ENCODE results near the gene CTIF. TPM values are rescaled to one million over a fixed set of nuclear protein-coding genes. Genes with fewer than 3 reads are reported as not detected.

CTIF gene
- total RNA-seq, 1 donor from 2014 or later, result 48.5 TPM

DNA sequence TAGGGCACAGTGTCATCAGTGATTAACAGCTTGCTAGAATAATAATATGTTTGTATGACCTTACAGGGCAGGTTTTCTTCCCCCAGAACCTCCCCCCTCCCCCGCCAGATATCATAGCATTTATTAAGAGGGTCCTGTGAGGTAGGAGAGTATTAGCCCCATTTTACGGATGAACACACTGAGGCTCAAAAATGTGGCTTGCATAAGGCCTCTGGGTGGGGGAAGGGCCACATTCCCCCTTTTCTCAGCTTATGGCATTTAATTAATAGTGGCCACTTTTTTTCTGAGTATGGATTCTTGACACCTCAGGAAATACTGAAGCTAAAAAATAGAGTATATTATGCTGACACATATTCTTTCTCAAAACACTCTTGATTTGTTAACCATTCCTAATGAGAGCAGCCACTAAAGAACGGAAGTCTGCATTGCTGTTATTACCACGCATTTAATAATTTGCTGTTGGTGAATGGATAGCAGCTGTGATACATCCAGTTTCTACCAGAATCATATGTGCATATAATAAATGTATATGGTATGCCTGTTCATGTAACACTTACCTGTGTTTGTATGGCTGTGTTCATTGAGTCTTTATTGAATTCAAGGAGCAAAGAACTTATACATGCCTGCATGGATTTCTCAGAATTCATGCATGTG lies 3.0 kb downstream of the CTIF start:
- Mint-ChIP-seq H3K4me1 (ENCODE audit: unreplicated experiment) (peaks cover 48% of the 10 kb centered on the region), H3K27me3 (no peaks in the 10 kb centered on the region)

GRCh38 chr18:48542513-48543181 lies 3.8 kb downstream of the CTIF start:
- no peaks in the 10 kb centered on the region for H3K9me3 Mint-ChIP-seq
- no peak for DNase-seq (ENCODE audit: extremely low spot score, unreplicated experiment)
- peak overlapping the region; percentile 93 for H3K27ac Mint-ChIP-seq
- no peaks in the 10 kb centered on the region for H3K36me3 Mint-ChIP-seq
- peak overlapping the region; percentile 93 for H3K4me3 Mint-ChIP-seq
- H3K27me3 Mint-ChIP-seq, result no peaks in the 10 kb centered on the region
- peaks cover 56% of the 10 kb centered on the region for H3K4me1 Mint-ChIP-seq (ENCODE audit: unreplicated experiment)
- TF ChIP-seq, protein P1, sequence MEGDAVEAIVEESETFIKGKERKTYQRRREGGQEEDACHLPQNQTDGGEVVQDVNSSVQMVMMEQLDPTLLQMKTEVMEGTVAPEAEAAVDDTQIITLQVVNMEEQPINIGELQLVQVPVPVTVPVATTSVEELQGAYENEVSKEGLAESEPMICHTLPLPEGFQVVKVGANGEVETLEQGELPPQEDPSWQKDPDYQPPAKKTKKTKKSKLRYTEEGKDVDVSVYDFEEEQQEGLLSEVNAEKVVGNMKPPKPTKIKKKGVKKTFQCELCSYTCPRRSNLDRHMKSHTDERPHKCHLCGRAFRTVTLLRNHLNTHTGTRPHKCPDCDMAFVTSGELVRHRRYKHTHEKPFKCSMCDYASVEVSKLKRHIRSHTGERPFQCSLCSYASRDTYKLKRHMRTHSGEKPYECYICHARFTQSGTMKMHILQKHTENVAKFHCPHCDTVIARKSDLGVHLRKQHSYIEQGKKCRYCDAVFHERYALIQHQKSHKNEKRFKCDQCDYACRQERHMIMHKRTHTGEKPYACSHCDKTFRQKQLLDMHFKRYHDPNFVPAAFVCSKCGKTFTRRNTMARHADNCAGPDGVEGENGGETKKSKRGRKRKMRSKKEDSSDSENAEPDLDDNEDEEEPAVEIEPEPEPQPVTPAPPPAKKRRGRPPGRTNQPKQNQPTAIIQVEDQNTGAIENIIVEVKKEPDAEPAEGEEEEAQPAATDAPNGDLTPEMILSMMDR (conservative IDR thresholded peaks at IDR 0.05), result no peak

More for the DNA sequence above, 3.0 kb downstream of the CTIF start:
- Mint-ChIP-seq H3K36me3 (no peaks in the 10 kb centered on the region), H3K4me3 (peak overlapping the region; percentile 93), H3K27ac (peak overlapping the region; percentile 93), H3K9me3 (no peaks in the 10 kb centered on the region)
- TF ChIP-seq, protein P1 (conservative IDR thresholded peaks at IDR 0.05), result no peak
- no peak for DNase-seq (ENCODE audit: extremely low spot score, unreplicated experiment)

GRCh38 chr18:48543228-48543627 lies 4.4 kb downstream of the CTIF start:
- Mint-ChIP-seq H3K36me3 (no peaks in the 10 kb centered on the region), H3K27me3 (no peaks in the 10 kb centered on the region), H3K4me1 (ENCODE audit: unreplicated experiment) (peaks cover 60% of the 10 kb centered on the region), H3K9me3 (no peaks in the 10 kb centered on the region), H3K4me3 (peak overlapping the region; percentile 93), H3K27ac (peak overlapping the region; percentile 93)
- DNase-seq (ENCODE audit: extremely low spot score, unreplicated experiment), result no peak
- TF ChIP-seq, protein P1 (conservative IDR thresholded peaks at IDR 0.05), result no peak

DNA sequence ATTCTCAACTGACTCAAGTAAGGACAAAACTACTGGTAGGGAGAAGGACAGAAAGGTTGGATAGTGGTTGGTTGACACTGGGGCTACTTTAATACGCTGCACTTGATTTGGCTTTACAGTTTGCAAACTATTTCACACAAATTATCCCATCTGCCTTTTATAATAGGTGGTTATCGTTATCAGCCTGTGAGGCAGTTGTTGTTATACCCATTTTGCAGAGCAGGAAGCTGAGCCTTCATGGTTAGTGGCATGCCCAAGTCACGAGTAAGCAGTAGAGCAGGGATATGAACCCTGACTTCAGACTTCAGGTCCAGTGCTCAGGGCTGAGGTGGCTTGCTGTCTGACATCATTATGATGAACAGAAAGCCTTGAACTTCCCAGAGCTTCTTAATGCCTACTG lies 5.3 kb downstream of the CTIF start:
- no peak for DNase-seq (ENCODE audit: extremely low spot score, unreplicated experiment)
- TF ChIP-seq, protein P1 (conservative IDR thresholded peaks at IDR 0.05), result no peak
- Mint-ChIP-seq H3K4me1 (ENCODE audit: unreplicated experiment) (peaks cover 65% of the 10 kb centered on the region), H3K27ac (peak overlapping the region; percentile 93), H3K4me3 (no peak overlapping the region), H3K27me3 (no peaks in the 10 kb centered on the region), H3K9me3 (no peaks in the 10 kb centered on the region), H3K36me3 (peaks cover 6% of the 10 kb centered on the region)

- no peak for DNase-seq (ENCODE audit: extremely low spot score, unreplicated experiment)
- H3K9me3 Mint-ChIP-seq, result no peaks in the 10 kb centered on the region
- H3K27ac Mint-ChIP-seq, result peak overlapping the region; percentile 93
- H3K36me3 Mint-ChIP-seq, result peaks cover 6% of the 10 kb centered on the region
- H3K27me3 Mint-ChIP-seq, result no peaks in the 10 kb centered on the region
- peaks cover 68% of the 10 kb centered on the region for H3K4me1 Mint-ChIP-seq (ENCODE audit: unreplicated experiment)
- TF ChIP-seq, protein P1 (conservative IDR thresholded peaks at IDR 0.05), result no peak
- H3K4me3 Mint-ChIP-seq, result no peak overlapping the region
These were observed 6.0 kb downstream of the CTIF start for GRCh38 chr18:48544661-48545415.
